GM18867 (cell line): ENCODE results near the gene DEXI.
"Not testable (repeated sequence)": the region's sequence is repeated elsewhere in the genome, so short reads cannot be mapped to it uniquely, and the experiment has no call there.

Experiments used
- ATAC-seq: cut with Tn5 transposase; IDR thresholded peaks from one replicate; pipeline ENCODE4 v1.9.1; 2021; ENCODE audit warnings: mild to moderate bottlenecking, moderate library complexity; ENCODE audit not compliant: unreplicated experiment

DEXI gene

GRCh38 chr16:10929853-10930754 lies 12.2 kb downstream of the DEXI start:
- no peak for ATAC-seq

DNA sequence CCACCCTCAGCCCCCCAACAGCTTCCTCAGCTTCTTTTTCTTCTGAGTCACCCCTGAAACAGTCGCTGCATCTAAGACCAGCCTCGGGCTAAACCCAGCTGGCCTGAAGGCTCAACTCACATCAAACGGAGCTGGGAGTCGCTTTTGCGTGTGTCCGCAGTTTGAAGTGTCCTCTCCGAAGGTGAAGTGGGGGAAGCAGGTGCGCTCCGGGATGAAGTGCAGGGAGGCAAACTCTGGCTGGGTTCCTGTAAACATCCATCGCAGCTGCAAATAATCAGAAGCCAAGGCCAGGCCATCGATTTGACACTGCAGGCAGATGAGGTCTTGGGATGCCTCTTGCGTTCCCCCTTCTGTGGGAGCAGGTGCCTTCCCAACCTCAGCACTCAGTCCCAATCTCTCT lies 13.2 kb downstream of the DEXI start:
- not testable (repeated sequence) for ATAC-seq

DNA sequence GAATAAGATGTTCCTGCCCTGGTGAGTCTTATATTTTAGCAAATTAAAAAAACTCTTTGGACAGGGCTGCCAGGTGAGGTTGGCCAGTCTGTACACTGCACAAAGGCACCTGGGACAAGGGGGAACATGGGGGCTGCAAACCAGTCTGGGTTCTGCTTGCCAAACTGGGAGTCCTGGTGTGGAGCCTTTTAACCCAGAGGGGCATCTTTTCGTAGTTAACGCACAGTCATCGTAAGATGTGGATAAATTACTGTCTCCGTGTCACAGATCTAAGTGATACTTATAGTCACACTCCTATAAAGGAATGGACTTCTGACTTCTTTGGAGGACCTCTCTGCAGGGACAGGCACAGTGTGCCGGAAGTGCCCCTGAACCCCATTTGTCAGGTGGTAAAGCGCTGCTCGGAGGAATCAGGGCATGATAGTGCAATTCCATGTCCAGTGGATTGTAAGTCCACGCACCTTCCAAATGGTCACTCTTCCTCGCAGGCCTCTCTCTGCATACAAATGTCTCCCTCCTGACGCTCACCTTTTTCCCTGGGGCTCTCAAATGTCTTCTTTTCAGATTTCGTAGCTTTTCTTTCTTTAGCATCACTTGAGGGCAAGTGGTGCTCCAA lies 14.7 kb downstream of the DEXI start:
- ATAC-seq: no peak

DNA sequence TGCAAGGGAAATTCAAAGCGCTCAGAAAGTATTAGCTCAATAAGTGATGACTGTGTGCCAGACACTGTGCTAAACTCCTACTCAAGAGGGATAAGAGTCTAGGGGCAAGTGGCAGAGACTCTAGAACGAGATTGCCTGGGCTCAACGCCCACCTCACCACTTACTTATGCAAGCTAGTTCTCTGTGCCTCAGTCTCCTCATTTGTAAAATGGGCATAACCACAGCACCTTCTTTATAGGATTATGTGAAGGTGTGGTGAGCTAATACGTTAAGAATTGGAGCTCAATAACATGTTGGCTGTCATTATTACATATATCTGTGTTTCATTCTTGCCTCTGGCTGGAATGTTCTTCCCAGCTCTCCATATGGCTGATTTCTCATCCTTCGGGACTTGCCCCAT lies 15.4 kb downstream of the DEXI start:
- ATAC-seq: no peak

DNA sequence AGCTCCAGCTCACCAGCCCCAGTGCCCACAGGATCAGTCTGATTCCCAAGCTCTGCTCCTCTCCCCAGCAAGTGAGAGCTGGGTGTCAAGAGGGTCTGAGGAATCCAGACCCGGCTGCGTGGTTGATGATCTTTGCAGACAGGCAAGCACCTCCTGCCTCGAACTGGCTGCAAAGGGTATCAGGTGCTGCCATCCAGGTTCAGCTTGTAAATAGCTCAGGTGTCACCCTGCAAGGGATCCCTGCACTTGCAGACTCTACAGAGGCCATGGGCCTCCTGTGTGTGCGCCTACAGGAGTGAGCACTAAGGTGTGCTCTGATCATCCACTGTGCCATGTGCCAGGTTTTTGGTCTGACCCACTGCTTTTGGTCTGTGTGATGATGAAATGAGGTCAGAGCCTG lies 16.2 kb downstream of the DEXI start:
- ATAC-seq: no peak

DNA sequence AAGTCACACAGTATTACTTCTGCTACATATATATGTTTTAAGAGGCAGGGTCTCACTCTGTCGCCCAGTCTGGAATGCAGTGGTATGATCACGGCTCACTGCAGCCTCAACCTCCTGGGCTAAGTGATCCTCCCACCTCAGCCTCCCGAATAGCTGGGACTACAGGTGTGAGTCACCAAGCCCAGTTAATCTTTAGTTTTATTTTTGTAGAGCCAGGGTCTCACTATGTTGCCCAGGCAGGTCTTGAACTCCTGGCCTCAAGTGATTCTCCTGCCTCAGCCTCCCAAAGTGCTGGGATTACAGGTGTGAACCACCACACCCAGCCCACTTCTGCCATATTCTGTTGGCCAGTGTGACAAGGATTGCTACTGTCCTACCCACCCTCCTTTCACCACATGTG lies 17.0 kb downstream of the DEXI start:
- not testable (repeated sequence) for ATAC-seq

- ATAC-seq: no peak
These were observed 18.5 kb downstream of the DEXI start for GRCh38 chr16:10923650-10924214.

GRCh38 chr16:10923146-10923649 lies 19.1 kb downstream of the DEXI start:
- no peak for ATAC-seq

DNA sequence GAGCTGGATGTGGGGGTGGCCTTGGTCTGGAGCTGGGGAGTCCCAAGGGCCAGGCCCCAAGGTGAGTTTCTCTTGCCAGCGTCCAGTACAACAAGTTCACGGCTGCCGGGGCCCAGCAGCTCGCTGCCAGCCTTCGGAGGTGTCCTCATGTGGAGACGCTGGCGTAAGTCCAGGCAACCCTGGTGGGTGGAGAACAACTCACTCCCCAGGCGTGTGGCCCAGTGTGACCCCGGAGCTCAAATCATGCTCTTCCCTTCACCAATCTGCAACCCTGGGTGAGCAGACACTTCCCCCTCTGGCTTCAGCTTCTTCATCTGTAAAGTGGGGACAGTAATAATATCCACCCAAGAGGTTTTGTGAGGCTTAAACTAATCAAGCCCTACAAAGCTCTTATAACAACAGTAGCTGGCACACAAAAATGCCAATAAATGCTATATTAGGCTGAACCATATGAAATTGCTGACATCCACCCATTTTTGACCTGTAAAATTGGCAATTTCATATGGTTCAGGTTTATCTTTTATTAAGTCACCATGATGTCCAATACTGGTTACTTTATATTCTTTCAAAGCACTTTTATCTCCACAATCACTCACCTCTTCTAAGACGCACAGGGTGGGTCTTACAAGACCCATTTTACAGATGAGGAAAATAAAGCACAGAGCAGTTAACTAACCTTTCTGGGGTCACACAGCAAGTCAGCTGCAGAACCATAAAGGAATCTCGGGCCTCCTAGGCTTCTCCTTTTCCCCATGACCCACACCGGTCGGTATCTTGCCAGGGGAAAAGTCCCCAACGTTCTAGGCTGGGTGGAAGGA lies 19.7 kb downstream of the DEXI start:
- no peak for ATAC-seq

GRCh38 chr16:10921536-10922327 lies 20.5 kb downstream of the DEXI start:
- no peak for ATAC-seq

GRCh38 chr16:10920726-10921427 lies 21.4 kb downstream of the DEXI start:
- no peak for ATAC-seq

GRCh38 chr16:10919003-10919351 lies 23.3 kb downstream of the DEXI start:
- ATAC-seq: no peak

DNA sequence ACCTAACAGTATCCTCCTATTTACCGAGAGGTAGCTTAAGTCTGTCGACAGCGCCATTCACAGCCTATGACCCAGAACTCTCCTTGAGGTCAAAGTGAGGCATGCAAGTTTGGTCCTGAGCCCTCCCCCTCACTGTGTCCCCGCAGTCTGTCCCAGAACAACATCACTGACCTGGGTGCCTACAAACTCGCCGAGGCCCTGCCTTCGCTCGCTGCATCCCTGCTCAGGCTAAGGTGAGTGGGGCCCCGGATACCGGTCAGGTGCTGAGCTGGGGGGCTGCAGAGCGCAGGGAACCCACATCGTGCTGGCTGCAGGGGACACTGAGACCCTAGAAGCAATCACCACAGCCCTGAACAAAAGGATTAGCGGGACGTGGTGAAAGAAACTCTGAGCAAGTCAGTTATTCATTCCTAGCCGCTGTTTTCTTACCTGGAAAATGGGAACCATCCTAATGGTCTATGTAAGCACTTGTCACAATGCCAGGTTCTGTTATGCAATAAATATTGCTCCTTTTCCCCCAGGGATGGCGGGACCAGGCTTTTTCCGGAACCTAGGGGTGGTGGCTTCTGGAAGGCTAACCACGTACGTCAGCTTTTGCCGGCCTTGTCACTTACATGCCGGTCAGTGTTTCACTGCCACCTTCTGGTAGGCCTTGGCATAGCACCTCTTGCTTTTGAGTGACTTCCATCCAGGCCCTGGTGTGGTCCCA lies 23.8 kb downstream of the DEXI start:
- no peak for ATAC-seq

DNA sequence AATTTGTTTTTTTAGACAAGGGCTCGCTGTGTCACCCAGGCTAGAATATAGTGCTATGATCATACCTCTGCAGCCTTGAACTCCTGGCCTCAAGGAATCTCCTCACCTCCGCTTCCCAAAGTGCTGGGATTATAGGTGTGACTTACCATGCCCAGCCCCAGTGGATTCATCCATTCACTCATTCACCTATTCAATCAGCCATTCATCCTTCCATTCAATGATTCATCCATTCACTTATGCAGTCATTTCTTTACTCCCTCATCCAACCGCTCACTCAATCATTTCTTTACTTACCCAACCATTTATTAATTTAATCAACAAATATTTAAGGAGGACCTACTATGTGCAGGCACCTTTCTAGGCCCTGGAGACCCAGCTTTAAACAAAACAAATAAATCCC lies 25.7 kb downstream of the DEXI start:
- no peak for ATAC-seq

DNA sequence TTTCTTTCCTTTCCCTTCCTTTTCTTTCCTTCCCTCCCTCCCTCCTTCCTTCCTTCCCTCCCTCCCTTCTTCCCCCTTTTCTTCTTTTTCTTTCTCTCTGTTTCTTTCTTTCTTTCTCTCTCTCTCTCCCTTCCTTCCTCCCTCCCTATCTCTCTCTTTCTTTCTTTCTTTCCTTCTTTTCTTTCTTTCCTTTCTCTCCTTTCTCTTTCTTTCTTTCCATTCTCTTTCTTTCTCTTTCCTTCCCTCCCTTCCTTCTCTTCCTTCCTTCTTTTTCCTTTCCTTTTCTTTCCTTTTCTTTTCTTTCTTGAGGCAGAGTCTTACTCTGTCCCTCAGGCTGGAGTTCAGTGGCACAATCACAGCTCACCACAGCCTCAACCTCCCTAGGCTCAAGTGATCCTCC lies 31.0 kb downstream of the DEXI start:
- ATAC-seq: no peak

- no peak for ATAC-seq
These were observed 34.6 kb downstream of the DEXI start for GRCh38 chr16:10907757-10908045.

- no peak for ATAC-seq
These were observed 35.1 kb downstream of the DEXI start for GRCh38 chr16:10906914-10907756.

DNA sequence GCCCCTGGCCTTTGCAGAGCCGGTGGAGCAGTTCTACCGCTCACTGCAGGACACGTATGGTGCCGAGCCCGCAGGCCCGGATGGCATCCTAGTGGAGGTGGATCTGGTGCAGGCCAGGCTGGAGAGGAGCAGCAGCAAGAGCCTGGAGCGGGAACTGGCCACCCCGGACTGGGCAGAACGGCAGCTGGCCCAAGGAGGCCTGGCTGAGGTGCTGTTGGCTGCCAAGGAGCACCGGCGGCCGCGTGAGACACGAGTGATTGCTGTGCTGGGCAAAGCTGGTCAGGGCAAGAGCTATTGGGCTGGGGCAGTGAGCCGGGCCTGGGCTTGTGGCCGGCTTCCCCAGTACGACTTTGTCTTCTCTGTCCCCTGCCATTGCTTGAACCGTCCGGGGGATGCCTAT lies 35.8 kb downstream of the DEXI start:
- ATAC-seq: no peak
